Stimulated activated CD4-positive, alpha-beta T cell treated with anti-CD3 and anti-CD28 coated beads, Interleukin-1b, Interleukin-23, amount 100 ng/mL, for 48 hours (primary cell): ENCODE results near the gene TPRG1L.

Source experiments
- DNase-seq: peaks from one replicate; pipeline ENCODE4 v3.0.0-alpha.2; 2020

TPRG1L gene

GRCh38 chr1:3630161-3630611 lies 5.4 kb downstream of the TPRG1L start:
- no peak for DNase-seq

GRCh38 chr1:3630914-3631313 lies 6.1 kb downstream of the TPRG1L start:
- no peak for DNase-seq

GRCh38 chr1:3631320-3632260 lies 6.8 kb downstream of the TPRG1L start:
- no peak for DNase-seq

GRCh38 chr1:3632298-3632697 lies 7.5 kb downstream of the TPRG1L start:
- no peak for DNase-seq

GRCh38 chr1:3632716-3633343 lies 8.0 kb downstream of the TPRG1L start:
- no peak for DNase-seq

- DNase-seq = no peak
Measured at GRCh38 chr1:3633344-3634058, 8.7 kb downstream of the TPRG1L start.

GRCh38 chr1:3634059-3634800 lies 9.4 kb downstream of the TPRG1L start:
- no peak for DNase-seq

GRCh38 chr1:3636080-3636479 lies 11.3 kb downstream of the TPRG1L start:
- DNase-seq = no peak

GRCh38 chr1:3636531-3636930 lies 11.7 kb downstream of the TPRG1L start:
- no peak for DNase-seq

- no peak for DNase-seq
Measured at GRCh38 chr1:3638027-3638426, 13.2 kb downstream of the TPRG1L start.

- DNase-seq = no peak
Measured at GRCh38 chr1:3638676-3639075, 13.9 kb downstream of the TPRG1L start.

- DNase-seq = no peak
Measured at GRCh38 chr1:3639397-3639911, 14.6 kb downstream of the TPRG1L start.

GRCh38 chr1:3640121-3640837 lies 15.5 kb downstream of the TPRG1L start:
- no peak for DNase-seq

- no peak for DNase-seq
Measured at GRCh38 chr1:3641046-3641760, 16.4 kb downstream of the TPRG1L start.

GRCh38 chr1:3641816-3642215 lies 17.0 kb downstream of the TPRG1L start:
- no peak for DNase-seq

- no peak for DNase-seq
Measured at GRCh38 chr1:3642919-3643675, 18.3 kb downstream of the TPRG1L start.

- DNase-seq = no peak
Measured at GRCh38 chr1:3644273-3644672, 19.5 kb downstream of the TPRG1L start.

GRCh38 chr1:3645247-3645646 lies 20.4 kb downstream of the TPRG1L start:
- DNase-seq = no peak

- DNase-seq = no peak
Measured at GRCh38 chr1:3645666-3646355, 21.0 kb downstream of the TPRG1L start.

- DNase-seq = no peak
Measured at GRCh38 chr1:3646596-3646995, 21.8 kb downstream of the TPRG1L start.
